B cell (primary cell): ENCODE measurements around the gene GRK5. TPM values are rescaled to one million over a fixed set of nuclear protein-coding genes. Genes with fewer than 3 reads are reported as not detected.

Experiments
- ATAC-seq: fragments of 200-7000 bp; cut with Tn5 transposase; one replicate; pipeline ENCODE4 v1.10.0; 2021; ENCODE audit warnings: low read depth, mild to moderate bottlenecking, moderate number of reproducible peaks, moderate library complexity
- CTCF ChIA-PET: fragments of 350-600 bp; sonication (Branson Sonifier 250); formaldehyde crosslinking; loops from one replicate; lab custom pipeline; 2021; ENCODE audit warnings: antibody characterized with exemption, inconsistent platforms; lab: Charles Lee
- POLR2A ChIA-PET: fragments of 350-600 bp; sonication (Branson Sonifier 250); formaldehyde crosslinking; loops from one replicate; lab custom pipeline; 2021; ENCODE audit warnings: antibody characterized with exemption; lab: Charles Lee
- DNase-seq: peaks from one replicate; pipeline ENCODE4 v3.0.0; 2013
- H2AFZ ChIP-seq: 2 replicates; pipeline ENCODE4 v1.6.1; 2012; ENCODE audit warnings: mild to moderate bottlenecking, low read depth, low read length; ENCODE audit not compliant: insufficient read depth, poor library complexity, severe bottlenecking
- H3K27ac ChIP-seq, 2 donors: 1 replicate in 1 of 2; 2 replicates in 1 of 2; pipeline ENCODE4 v1.5.1; 2012 to 2013; ENCODE audit warnings: low read length in 2 of 2, mild to moderate bottlenecking in 2 of 2, moderate library complexity in 1 of 2
- H3K27me3 ChIP-seq, 4 experiments: fragments of 200-600 bp in 1 of 4; sonication (generic) in 1 of 4; replicated peaks in 1 of 4; 1 replicate in 2 of 4; 2 replicates in 2 of 4; pipeline versions ENCODE4 v1.6.1 to v1.7.0; 2013 to 2016; ENCODE audit warnings: low read length in 3 of 4, mild to moderate bottlenecking in 2 of 4, mixed read lengths in 1 of 4, moderate library complexity in 1 of 4; ENCODE audit not compliant: insufficient read depth in 4 of 4, control insufficient read depth in 3 of 4; ENCODE audit errors: control extremely low read depth in 1 of 4
- H3K36me3 ChIP-seq, 2 experiments: replicated peaks in 1 of 2; 1 replicate in 1 of 2; 2 replicates in 1 of 2; pipeline versions ENCODE4 v1.6.1 to v1.7.1; 2013; ENCODE audit warnings: low read length in 1 of 2; ENCODE audit not compliant: insufficient read depth in 2 of 2, control insufficient read depth in 1 of 2; ENCODE audit errors: control extremely low read depth in 1 of 2, extremely low read depth in 1 of 2
- H3K4me1 ChIP-seq, 2 donors: fragments of 200-600 bp in 1 of 2; sonication (generic) in 1 of 2; 1 replicate in 1 of 2; 2 replicates in 1 of 2; pipeline versions ENCODE4 v1.5.1 to v1.6.1; 2013 to 2017; ENCODE audit warnings: low read length in 2 of 2; ENCODE audit not compliant: control insufficient read depth in 2 of 2, insufficient read depth in 2 of 2
- H3K4me2 ChIP-seq: replicated peaks from 2 replicates; pipeline ENCODE3; 2012; ENCODE audit warnings: mild to moderate bottlenecking, low read depth, low read length; ENCODE audit not compliant: poor library complexity, severe bottlenecking
- H3K4me3 ChIP-seq, 5 experiments: fragments of 200-600 bp in 1 of 5; sonication (generic) in 1 of 5; 1 replicate in 3 of 5; 2 replicates in 2 of 5; pipeline versions ENCODE4 v1.5.1 to v1.7.0; 2011 to 2016; ENCODE audit warnings: low read length in 4 of 5, mild to moderate bottlenecking in 4 of 5, low read depth in 2 of 5, control low read depth in 1 of 5, moderate library complexity in 1 of 5; ENCODE audit not compliant: insufficient read depth in 1 of 5; ENCODE audit errors: control extremely low read depth in 1 of 5, extremely low read depth in 1 of 5
- H3K79me2 ChIP-seq: fragments of 200-600 bp; sonication (generic); one replicate; pipeline ENCODE4 v1.6.0; 2016; ENCODE audit warnings: low read length; ENCODE audit not compliant: control insufficient read depth, insufficient read depth
- H3K9ac ChIP-seq: fragments of 200-600 bp; sonication (generic); 2 replicates; pipeline ENCODE4 v1.6.1; 2017; ENCODE audit warnings: mild to moderate bottlenecking, low read length, moderate library complexity
- H3K9me3 ChIP-seq, 3 donors: one replicate each; pipeline versions ENCODE4 v1.6.1 to v1.7.1; 2013; ENCODE audit warnings: low read length in 2 of 3; ENCODE audit not compliant: control insufficient read depth in 2 of 3, insufficient read depth in 1 of 3; ENCODE audit errors: control extremely low read depth in 1 of 3
- H4K20me1 ChIP-seq: 2 replicates; pipeline ENCODE4 v1.6.0; 2012; ENCODE audit warnings: mild to moderate bottlenecking, low read length; ENCODE audit not compliant: insufficient read depth, control insufficient read depth, poor library complexity, severe bottlenecking
- H3K27ac Mint-ChIP-seq: one replicate; pipeline ENCODE4 v1.8.0; 2021; ENCODE audit warnings: mixed read lengths
- H3K27me3 Mint-ChIP-seq: one replicate; pipeline ENCODE4 v1.8.0; 2021; ENCODE audit warnings: mixed read lengths
- H3K4me1 Mint-ChIP-seq: one replicate; pipeline ENCODE4 v1.8.0; 2021; ENCODE audit warnings: mixed read lengths
- H3K4me3 Mint-ChIP-seq: one replicate; pipeline ENCODE4 v1.8.0; 2021; ENCODE audit warnings: mixed read lengths
- H3K9me3 Mint-ChIP-seq: one replicate; pipeline ENCODE4 v1.8.0; 2022; ENCODE audit warnings: mixed read lengths; ENCODE audit not compliant: insufficient read depth
- EZH2 ChIP-seq: IDR thresholded peaks from 2 replicates; pipeline ENCODE4 v1.6.1; 2012; ENCODE audit warnings: borderline replicate concordance, low read depth, mild to moderate bottlenecking, moderate library complexity, low read length; ENCODE audit not compliant: insufficient read depth, poor library complexity, severe bottlenecking
- WGBS: methylation state at CpG from one replicate; pipeline ENCODE4 v1.1.5; 2013; ENCODE audit warnings: missing lambda C conversion rate; ENCODE audit not compliant: insufficient coverage; 5-methylcytosine and 5-hydroxymethylcytosine counted together
- intact Hi-C: fragments of 100-400 bp; cut with micrococcal nuclease; formaldehyde crosslinking; loops from one replicate; pipeline ENCODE4 v1.10.0; 2022
- polyA plus RNA-seq: library from polyadenylated mRNA; depleted of rRNA; stranded (reverse); fragments of >200 nt; gene quantifications from 2 replicates; pipeline ENCODE4 v1.2.3, GENCODE V29; 2012
- total RNA-seq, 2 donors: library from RNA; stranded (reverse); fragments of 120-200 nt in 1 of 2; gene quantifications; 1 replicate in 1 of 2; 2 replicates in 1 of 2; pipeline versions ENCODE4 v1.2.3 to v1.2.4, GENCODE V29; 2013 to 2022
- TF ChIP-seq, protein P1 (sequence below): fragments of 200-600 bp; IDR thresholded peaks from one replicate; pipeline ENCODE4 v1.8.0; 2022; ENCODE audit warnings: antibody characterized with exemption, mild to moderate bottlenecking

GRK5 gene
- total and polyA plus RNA-seq, 2 donors (not counting 1 experiment from before 2014, with no cell fraction given), result 21.9 to 54.8 TPM

DNA sequence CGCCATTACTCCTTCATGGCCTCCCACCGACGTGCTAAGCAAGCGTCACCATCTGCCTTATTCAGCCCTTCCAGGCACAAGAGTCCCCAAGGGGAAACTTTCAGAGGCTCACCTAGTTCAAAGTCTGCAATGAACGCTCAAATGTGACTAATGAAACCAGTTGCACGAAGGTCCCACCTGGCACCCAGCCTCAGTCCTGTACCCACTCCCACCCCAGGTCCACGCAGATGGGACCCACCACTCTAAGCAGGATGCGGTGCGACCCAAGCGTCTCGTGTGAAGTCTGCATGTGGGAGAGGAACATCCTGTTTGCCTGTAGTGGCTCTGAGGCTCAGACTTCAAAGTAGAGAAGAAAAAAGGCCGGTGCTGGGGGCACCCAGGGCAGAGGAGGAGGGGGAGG is 294.8 kb downstream of the GRK5 start:
- peak overlapping the region; percentile 31 for H2AFZ ChIP-seq
- H3K9ac ChIP-seq, result no peak overlapping the region
- ChIA-PET CTCF (no interaction called here), POLR2A (no interaction called here)
- H3K4me3 ChIP-seq, result no peak overlapping the region
- no peaks in the 10 kb centered on the region for H3K27me3 ChIP-seq
- H3K27ac ChIP-seq, result no peak overlapping the region
- TF ChIP-seq, protein P1, sequence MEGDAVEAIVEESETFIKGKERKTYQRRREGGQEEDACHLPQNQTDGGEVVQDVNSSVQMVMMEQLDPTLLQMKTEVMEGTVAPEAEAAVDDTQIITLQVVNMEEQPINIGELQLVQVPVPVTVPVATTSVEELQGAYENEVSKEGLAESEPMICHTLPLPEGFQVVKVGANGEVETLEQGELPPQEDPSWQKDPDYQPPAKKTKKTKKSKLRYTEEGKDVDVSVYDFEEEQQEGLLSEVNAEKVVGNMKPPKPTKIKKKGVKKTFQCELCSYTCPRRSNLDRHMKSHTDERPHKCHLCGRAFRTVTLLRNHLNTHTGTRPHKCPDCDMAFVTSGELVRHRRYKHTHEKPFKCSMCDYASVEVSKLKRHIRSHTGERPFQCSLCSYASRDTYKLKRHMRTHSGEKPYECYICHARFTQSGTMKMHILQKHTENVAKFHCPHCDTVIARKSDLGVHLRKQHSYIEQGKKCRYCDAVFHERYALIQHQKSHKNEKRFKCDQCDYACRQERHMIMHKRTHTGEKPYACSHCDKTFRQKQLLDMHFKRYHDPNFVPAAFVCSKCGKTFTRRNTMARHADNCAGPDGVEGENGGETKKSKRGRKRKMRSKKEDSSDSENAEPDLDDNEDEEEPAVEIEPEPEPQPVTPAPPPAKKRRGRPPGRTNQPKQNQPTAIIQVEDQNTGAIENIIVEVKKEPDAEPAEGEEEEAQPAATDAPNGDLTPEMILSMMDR, result no peak
- no peak for TF ChIP-seq EZH2
- DNase-seq (peak; percentile 34), ATAC-seq (peak; percentile 67)
- WGBS, result 17% methylated on average over 12 of the region's 12 CpGs
- peak overlapping the region; percentile 42 for H3K4me2 ChIP-seq
- H4K20me1 ChIP-seq, result no peaks in the 10 kb centered on the region
- Mint-ChIP-seq H3K4me3 (peak overlapping the region; percentile 23), H3K4me1 (peaks cover 15% of the 10 kb centered on the region), H3K27ac (peak overlapping the region; percentile 44), H3K9me3 (no peaks in the 10 kb centered on the region), H3K27me3 (no peaks in the 10 kb centered on the region)
- H3K4me1 ChIP-seq, result peaks cover 13 to 16% of the 10 kb centered on the region in 2 donors
- intact Hi-C loops, result no loop called here
- no peaks in the 10 kb centered on the region for H3K79me2 ChIP-seq
- H3K36me3 ChIP-seq, result peaks cover 0 to 9% of the 10 kb centered on the region in 2 experiments
- no peaks in the 10 kb centered on the region for H3K9me3 ChIP-seq

DNA sequence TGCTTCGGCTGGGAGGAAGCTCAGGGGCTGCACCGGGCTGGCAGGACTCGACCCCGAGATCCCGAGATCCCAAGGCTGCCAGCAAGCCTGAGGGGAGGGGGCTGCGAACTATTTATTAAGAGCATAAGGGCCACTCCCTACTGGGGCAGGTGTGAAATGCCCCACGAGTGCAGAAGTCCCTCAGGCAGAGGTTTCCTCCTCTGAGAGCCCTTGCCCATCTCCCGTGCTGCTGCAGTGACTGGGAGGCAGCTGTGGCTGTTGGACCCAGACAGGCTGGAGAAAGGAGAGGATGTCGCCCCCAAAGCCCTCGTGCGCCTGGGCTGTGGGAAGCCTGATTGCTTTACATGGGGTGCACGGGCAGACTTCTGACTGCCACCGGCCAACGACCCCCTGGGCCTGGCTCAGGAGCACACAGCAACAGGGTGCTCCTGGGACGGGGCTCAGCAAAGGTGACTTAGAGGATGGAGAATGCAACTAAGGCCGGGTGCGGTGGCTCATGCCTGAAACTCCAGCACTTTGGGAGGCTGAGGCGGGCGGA is 295.3 kb downstream of the GRK5 start:
- intact Hi-C loops, result no loop called here

More for the DNA sequence above, 295.3 kb downstream of the GRK5 start:
- POLR2A ChIA-PET, result no interaction called here
- DNase-seq, result no peak
- CTCF ChIA-PET, result no interaction called here
- Mint-ChIP-seq H3K27ac (no peak overlapping the region), H3K4me1 (peaks cover 15% of the 10 kb centered on the region), H3K27me3 (no peaks in the 10 kb centered on the region), H3K9me3 (no peaks in the 10 kb centered on the region), H3K4me3 (no peak overlapping the region)
- no peak for ATAC-seq
- peaks cover 13 to 16% of the 10 kb centered on the region in 2 donors for H3K4me1 ChIP-seq
- H3K4me3 ChIP-seq, result no peak overlapping the region
- H3K9me3 ChIP-seq, result no peaks in the 10 kb centered on the region
- no peaks in the 10 kb centered on the region for H3K79me2 ChIP-seq
- peaks cover 0 to 9% of the 10 kb centered on the region in 2 experiments for H3K36me3 ChIP-seq
- H3K27me3 ChIP-seq, result no peaks in the 10 kb centered on the region
- H3K4me2 ChIP-seq, result peak overlapping the region; percentile 42
- no peak overlapping the region for H3K9ac ChIP-seq
- no peaks in the 10 kb centered on the region for H4K20me1 ChIP-seq
- WGBS, result 40% methylated on average over 14 of the region's 19 CpGs
- no peak overlapping the region for H3K27ac ChIP-seq
- H2AFZ ChIP-seq, result peak overlapping the region; percentile 31
- no peak for TF ChIP-seq EZH2
- TF ChIP-seq, protein P1, result no peak
